ENCODE results near the gene CSGALNACT2. TPM values are rescaled to one million over a fixed set of nuclear protein-coding genes. Genes with fewer than 3 reads are reported as not detected.
A peak's percentile ranks its signal among the peaks of the same experiment; 100 is the strongest.
"Not testable (repeated sequence)": the region's sequence is repeated elsewhere in the genome, so short reads cannot be mapped to it uniquely, and the experiment has no call there.

Gene CSGALNACT2
- total and polyA plus RNA-seq, 2 donors, result 16.1 to 21.2 TPM

DNA sequence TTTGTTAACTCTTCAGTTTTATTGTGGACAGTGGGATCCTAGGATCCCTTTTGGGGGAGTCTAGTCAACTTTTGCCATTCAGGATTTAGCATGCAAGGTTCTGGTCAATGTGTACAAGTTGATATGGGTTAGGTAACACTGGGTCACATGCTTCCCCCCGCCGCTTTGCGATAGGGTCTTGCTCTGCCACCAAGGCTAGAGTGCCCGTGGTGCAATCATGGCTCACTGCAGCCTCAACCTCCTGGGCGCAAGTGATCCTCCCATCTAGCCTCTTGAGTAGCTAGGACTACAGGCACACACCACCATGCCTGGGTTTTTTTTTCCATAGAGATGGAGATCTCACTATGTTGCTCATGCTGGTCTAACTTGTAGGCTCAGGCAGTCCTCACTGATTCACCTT lies 3.2 kb upstream of the CSGALNACT2 start:
- Histone ChIP-seq H3K27ac (ENCODE audit: low read depth in 1 of 2, low read length in 1 of 2) (no peak overlapping the region), H3K4me3 (ENCODE audit: low read length in 2 of 2) (no peak overlapping the region), H3K4me1 (ENCODE audit: control insufficient read depth in 2 of 2, insufficient read depth in 2 of 2, low read length in 2 of 2) (peaks cover 8 to 12% of the 10 kb centered on the region in 2 donors), H3K36me3 (ENCODE audit: control insufficient read depth in 2 of 2, insufficient read depth in 2 of 2, low read length in 1 of 2) (no peaks in the 10 kb centered on the region), H3K27me3 (ENCODE audit: control insufficient read depth in 2 of 2, insufficient read depth in 1 of 2, low read length in 1 of 2) (no peaks in the 10 kb centered on the region), H3K9me3 (ENCODE audit: control insufficient read depth in 2 of 2, insufficient read depth in 1 of 2, low read length in 1 of 2) (no peaks in the 10 kb centered on the region)
- no peak for DNase-seq (ENCODE audit: low read depth in 6 of 9, low spot score in 9 of 9)
- WGBS, result 98% methylated on average over 5 of the region's 5 CpGs

DNA sequence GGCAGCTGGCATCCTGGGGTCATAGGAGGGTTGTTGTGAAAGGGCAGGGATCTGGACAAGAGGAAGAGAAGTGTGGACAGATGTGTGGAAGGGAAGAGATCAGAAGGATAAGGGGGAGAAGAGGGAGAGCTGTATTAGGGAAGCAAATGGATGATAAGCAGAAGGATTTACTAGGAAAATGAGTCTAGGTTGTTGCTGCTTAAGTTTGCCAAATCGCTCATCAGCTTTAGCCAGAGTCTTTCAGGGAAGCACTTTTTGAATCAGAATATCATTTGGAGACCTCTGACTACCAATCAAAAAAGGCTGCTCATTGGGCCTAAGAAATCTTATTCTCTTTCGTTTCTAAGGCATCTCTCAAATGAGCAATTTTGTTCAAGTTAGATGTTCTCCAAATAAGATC lies 2.6 kb upstream of the CSGALNACT2 start:
- no peaks in the 10 kb centered on the region for H3K9me3 ChIP-seq (ENCODE audit: control insufficient read depth in 2 of 2, insufficient read depth in 1 of 2, low read length in 1 of 2)
- WGBS, result 97% methylated on average over 2 of the region's 2 CpGs
- H3K4me1 ChIP-seq (ENCODE audit: control insufficient read depth in 2 of 2, insufficient read depth in 2 of 2, low read length in 2 of 2), result peaks cover 9 to 12% of the 10 kb centered on the region in 2 donors
- H3K27ac ChIP-seq (ENCODE audit: low read depth in 1 of 2, low read length in 1 of 2), result no peak overlapping the region
- H3K27me3 ChIP-seq (ENCODE audit: control insufficient read depth in 2 of 2, insufficient read depth in 1 of 2, low read length in 1 of 2), result no peaks in the 10 kb centered on the region
- no peaks in the 10 kb centered on the region for H3K36me3 ChIP-seq (ENCODE audit: control insufficient read depth in 2 of 2, insufficient read depth in 2 of 2, low read length in 1 of 2)
- no peak for DNase-seq (ENCODE audit: low read depth in 6 of 9, low spot score in 9 of 9)
- H3K4me3 ChIP-seq (ENCODE audit: low read length in 2 of 2), result no peak overlapping the region

DNA sequence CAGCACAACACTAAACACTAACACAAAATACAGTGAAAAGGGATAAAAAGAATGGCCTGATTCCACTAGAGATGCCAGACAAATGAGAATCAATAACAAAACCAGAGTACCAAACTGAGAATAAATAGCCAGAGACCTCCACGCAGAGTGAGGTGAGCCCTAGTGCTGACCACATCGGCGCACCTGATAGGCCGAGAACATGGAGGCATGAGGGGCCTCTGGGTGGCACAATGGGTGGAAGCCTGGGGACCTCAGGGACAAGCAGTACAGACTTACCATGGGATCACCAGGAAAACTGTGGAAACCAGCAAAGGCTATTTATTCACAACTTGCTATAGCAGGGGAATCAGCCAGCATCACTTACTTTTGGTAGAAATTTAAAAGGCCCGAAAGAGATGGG lies 1.8 kb upstream of the CSGALNACT2 start:
- Histone ChIP-seq H3K27me3 (ENCODE audit: control insufficient read depth in 2 of 2, insufficient read depth in 1 of 2, low read length in 1 of 2) (no peaks in the 10 kb centered on the region), H3K9me3 (ENCODE audit: control insufficient read depth in 2 of 2, insufficient read depth in 1 of 2, low read length in 1 of 2) (no peaks in the 10 kb centered on the region), H3K27ac (ENCODE audit: low read depth in 1 of 2, low read length in 1 of 2) (no peak overlapping the region), H3K36me3 (ENCODE audit: control insufficient read depth in 2 of 2, insufficient read depth in 2 of 2, low read length in 1 of 2) (no peaks in the 10 kb centered on the region), H3K4me3 (ENCODE audit: low read length in 2 of 2) (no peak overlapping the region), H3K4me1 (ENCODE audit: control insufficient read depth in 2 of 2, insufficient read depth in 2 of 2, low read length in 2 of 2) (peaks cover 16 to 19% of the 10 kb centered on the region in 2 donors)
- 99% methylated on average over 5 of the region's 5 CpGs for WGBS
- DNase-seq (ENCODE audit: low read depth in 6 of 9, low spot score in 9 of 9), result no peak

DNA sequence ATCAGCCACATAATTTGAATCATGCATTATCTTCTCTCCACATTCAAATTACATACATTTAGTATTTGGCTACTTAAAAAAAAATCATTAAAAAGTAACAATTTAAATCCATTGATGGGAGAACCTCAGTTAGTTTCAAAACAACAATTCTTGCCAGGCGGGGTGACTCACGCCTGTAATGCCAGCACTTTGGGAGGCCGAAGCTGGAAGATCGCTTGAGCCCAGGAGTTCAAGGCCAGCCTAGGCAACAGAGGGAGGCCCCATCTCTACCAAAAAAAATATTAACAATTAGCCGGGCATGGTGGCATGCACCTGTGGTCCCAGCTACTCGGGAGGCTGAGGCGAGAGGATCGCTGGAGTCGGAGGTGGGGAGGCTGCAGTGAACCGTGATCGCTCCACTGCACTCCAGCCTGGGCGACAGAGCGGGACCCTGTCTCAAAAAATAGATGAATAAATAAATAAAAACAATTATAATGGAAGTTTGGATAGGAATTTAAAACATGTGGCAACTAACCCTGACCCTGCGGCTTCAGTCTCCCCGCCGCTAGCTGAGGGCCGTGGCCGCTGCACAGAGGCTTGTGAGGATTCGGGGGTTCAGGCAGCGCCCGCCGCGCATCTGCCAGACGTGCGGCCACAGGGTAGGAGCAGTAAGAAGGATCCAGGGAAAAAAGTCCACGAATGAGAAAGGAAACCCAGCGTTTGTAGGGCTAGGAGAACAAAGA lies 1.1 kb upstream of the CSGALNACT2 start:
- Histone ChIP-seq H3K4me3 (ENCODE audit: low read length in 2 of 2) (peak overlapping the region; percentile 74 to 76), H3K27ac (ENCODE audit: low read depth in 1 of 2, low read length in 1 of 2) (peak overlapping the region; percentile 92 to 95), H3K4me1 (ENCODE audit: control insufficient read depth in 2 of 2, insufficient read depth in 2 of 2, low read length in 2 of 2) (peaks cover 20 to 24% of the 10 kb centered on the region in 2 donors), H3K9me3 (ENCODE audit: control insufficient read depth in 2 of 2, insufficient read depth in 1 of 2, low read length in 1 of 2) (no peaks in the 10 kb centered on the region), H3K27me3 (ENCODE audit: control insufficient read depth in 2 of 2, insufficient read depth in 1 of 2, low read length in 1 of 2) (no peaks in the 10 kb centered on the region), H3K36me3 (ENCODE audit: control insufficient read depth in 2 of 2, insufficient read depth in 2 of 2, low read length in 1 of 2) (no peaks in the 10 kb centered on the region)
- no peak for DNase-seq (ENCODE audit: low read depth in 6 of 9, low spot score in 9 of 9)
- WGBS, result 52% methylated on average over 27 of the region's 27 CpGs

DNA sequence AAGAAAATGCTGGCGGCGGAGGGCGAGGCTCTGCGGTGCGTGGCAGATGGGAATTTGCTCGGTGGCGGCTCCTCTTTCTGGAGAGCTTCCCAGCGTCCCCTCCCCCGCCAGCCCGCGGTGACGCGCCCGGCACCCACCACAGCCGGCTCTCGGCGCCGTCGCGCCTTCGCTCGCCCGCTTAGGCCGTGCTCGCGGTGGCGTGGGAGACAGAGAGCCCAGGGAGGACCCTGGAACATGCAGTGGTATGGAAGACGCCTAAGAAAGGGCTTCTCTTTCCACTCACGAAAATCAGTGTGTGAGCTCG lies 576 bp upstream of the CSGALNACT2 start:
- DNase-seq (ENCODE audit: low read depth in 6 of 9, low spot score in 9 of 9), result peak in 6 of 9 donors; percentile 14 to 79 (median 44)
- Histone ChIP-seq H3K27me3 (ENCODE audit: control insufficient read depth in 2 of 2, insufficient read depth in 1 of 2, low read length in 1 of 2) (no peaks in the 10 kb centered on the region), H3K4me1 (ENCODE audit: control insufficient read depth in 2 of 2, insufficient read depth in 2 of 2, low read length in 2 of 2) (peaks cover 23 to 24% of the 10 kb centered on the region in 2 donors), H3K4me3 (ENCODE audit: low read length in 2 of 2) (peak overlapping the region; percentile 74 to 76), H3K36me3 (ENCODE audit: control insufficient read depth in 2 of 2, insufficient read depth in 2 of 2, low read length in 1 of 2) (no peaks in the 10 kb centered on the region), H3K9me3 (ENCODE audit: control insufficient read depth in 2 of 2, insufficient read depth in 1 of 2, low read length in 1 of 2) (no peaks in the 10 kb centered on the region), H3K27ac (ENCODE audit: low read depth in 1 of 2, low read length in 1 of 2) (peak overlapping the region; percentile 92 to 95)
- 0% methylated on average over 30 of the region's 30 CpGs for WGBS

DNA sequence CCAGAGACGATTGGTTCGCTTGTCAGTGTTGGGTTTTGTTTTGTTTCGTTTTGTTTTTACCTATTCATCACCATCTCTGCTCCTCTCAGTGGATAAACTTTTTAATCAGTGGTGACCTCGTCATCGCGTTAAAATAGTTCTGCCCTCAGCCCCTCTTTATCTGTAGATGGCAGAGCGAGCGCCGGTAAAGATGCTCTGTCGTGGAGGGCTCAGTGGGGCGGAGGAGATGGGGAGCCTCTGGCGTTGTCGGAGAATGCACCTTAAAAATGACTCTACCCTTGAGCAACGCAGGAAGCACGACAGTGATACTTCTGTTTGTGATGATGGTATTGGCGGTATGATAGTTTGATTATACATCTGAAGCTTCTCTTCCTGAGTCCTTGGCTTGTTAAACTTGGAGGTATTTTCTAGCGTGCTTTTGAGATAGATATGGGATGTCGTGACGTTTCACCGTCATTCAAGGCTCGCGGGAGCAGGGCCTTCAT lies 554 bp downstream of the CSGALNACT2 start:
- Histone ChIP-seq H3K4me3 (ENCODE audit: low read length in 2 of 2) (peak overlapping the region; percentile 76 to 82), H3K27ac (ENCODE audit: low read depth in 1 of 2, low read length in 1 of 2) (peak overlapping the region; percentile 91 to 92), H3K27me3 (ENCODE audit: control insufficient read depth in 2 of 2, insufficient read depth in 1 of 2, low read length in 1 of 2) (no peaks in the 10 kb centered on the region), H3K36me3 (ENCODE audit: control insufficient read depth in 2 of 2, insufficient read depth in 2 of 2, low read length in 1 of 2) (no peaks in the 10 kb centered on the region), H3K4me1 (ENCODE audit: control insufficient read depth in 2 of 2, insufficient read depth in 2 of 2, low read length in 2 of 2) (peaks cover 23 to 24% of the 10 kb centered on the region in 2 donors), H3K9me3 (ENCODE audit: control insufficient read depth in 2 of 2, insufficient read depth in 1 of 2, low read length in 1 of 2) (no peaks in the 10 kb centered on the region)
- under 1% methylated on average over 22 of the region's 22 CpGs for WGBS
- peak in 8 of 9 donors; percentile 46 to 79 (median 52) for DNase-seq (ENCODE audit: low read depth in 6 of 9, low spot score in 9 of 9)

DNA sequence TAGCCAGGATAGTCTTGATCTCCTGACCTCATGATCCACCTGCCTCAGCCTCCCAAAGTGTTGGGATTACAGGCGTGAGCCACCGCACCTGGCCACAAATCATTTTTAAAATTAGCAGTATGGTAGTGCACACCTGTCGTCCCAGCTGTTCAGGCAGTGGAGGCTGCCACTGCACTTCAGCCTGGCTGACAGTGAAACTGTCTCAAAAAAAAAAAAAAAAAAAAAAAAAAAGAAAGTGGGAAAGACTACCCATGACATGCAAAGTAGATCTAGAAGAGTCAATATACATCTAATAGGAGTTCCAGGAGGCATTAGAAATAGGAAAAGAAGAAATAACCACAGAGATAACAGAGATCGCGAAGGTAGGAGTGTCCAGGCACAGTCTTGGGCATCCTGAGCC lies 3.2 kb downstream of the CSGALNACT2 start:
- Histone ChIP-seq H3K9me3 (ENCODE audit: control insufficient read depth in 2 of 2, insufficient read depth in 1 of 2, low read length in 1 of 2) (no peaks in the 10 kb centered on the region), H3K36me3 (ENCODE audit: control insufficient read depth in 2 of 2, insufficient read depth in 2 of 2, low read length in 1 of 2) (no peaks in the 10 kb centered on the region), H3K4me3 (ENCODE audit: low read length in 2 of 2) (no peak overlapping the region), H3K27ac (ENCODE audit: low read depth in 1 of 2, low read length in 1 of 2) (peak overlapping the region in 1 of 2 donors; percentile 7), H3K4me1 (ENCODE audit: control insufficient read depth in 2 of 2, insufficient read depth in 2 of 2, low read length in 2 of 2) (peaks cover 23 to 24% of the 10 kb centered on the region in 2 donors), H3K27me3 (ENCODE audit: control insufficient read depth in 2 of 2, insufficient read depth in 1 of 2, low read length in 1 of 2) (no peaks in the 10 kb centered on the region)
- WGBS, result 77% methylated on average over 5 of the region's 5 CpGs
- peak in 1 of 9 donors; percentile 39 for DNase-seq (ENCODE audit: low read depth in 6 of 9, low spot score in 9 of 9)

DNA sequence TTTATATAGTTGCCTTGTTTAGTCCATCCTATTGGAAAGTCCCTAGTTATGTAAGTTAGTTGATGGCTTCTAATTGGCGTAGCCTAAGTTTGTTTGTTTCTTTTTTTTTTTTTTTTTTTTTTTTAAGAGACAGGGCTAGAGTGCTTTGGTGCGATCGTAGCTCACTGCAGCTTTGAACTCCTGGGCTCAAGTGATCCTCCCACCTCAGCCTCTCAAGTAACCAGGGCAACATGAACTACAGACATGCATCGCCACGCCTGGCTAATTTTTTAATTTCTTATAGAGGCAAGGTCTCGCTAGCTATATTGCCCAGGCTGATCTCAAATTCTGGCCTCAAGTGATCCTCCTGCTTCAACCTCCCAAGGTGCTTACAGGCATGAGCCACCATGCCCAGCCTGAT lies 7.1 kb downstream of the CSGALNACT2 start:
- H3K27me3 ChIP-seq (ENCODE audit: control insufficient read depth in 2 of 2, insufficient read depth in 1 of 2, low read length in 1 of 2), result no peaks in the 10 kb centered on the region
- whole genome bisulfite sequencing, result 89% methylated on average over 6 of the region's 6 CpGs
- H3K9me3 ChIP-seq (ENCODE audit: control insufficient read depth in 2 of 2, insufficient read depth in 1 of 2, low read length in 1 of 2), result peaks cover 0 to 4% of the 10 kb centered on the region in 2 donors
- no peak overlapping the region for H3K4me3 ChIP-seq (ENCODE audit: low read length in 2 of 2)
- H3K4me1 ChIP-seq (ENCODE audit: control insufficient read depth in 2 of 2, insufficient read depth in 2 of 2, low read length in 2 of 2), result peaks cover 13% of the 10 kb centered on the region in 2 donors
- no peak for DNase-seq (ENCODE audit: low read depth in 6 of 9, low spot score in 9 of 9)
- H3K36me3 ChIP-seq (ENCODE audit: control insufficient read depth in 2 of 2, insufficient read depth in 2 of 2, low read length in 1 of 2), result no peaks in the 10 kb centered on the region
- no peak overlapping the region for H3K27ac ChIP-seq (ENCODE audit: low read depth in 1 of 2, low read length in 1 of 2)

DNA sequence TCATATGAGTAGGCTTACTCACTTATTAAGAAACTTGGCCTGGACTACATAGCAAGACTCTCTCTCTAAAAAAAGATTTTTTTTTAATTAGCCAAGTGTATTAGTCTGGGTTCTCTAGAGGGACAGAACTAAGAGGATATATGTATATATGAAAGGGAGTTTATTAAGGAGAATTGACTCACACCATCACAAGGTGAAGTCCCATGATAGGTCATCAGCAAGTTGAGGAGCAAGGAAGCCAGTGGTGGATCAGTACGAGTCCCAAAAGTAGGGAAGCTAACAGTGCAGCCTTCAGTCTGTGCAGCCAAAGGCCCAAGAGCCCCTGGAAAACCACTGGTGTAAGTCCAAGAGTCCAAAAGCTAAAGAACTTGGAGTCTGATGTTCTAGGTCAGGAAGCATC lies 7.7 kb downstream of the CSGALNACT2 start:
- DNase-seq (ENCODE audit: low read depth in 6 of 9, low spot score in 9 of 9); H3K27me3 ChIP-seq (ENCODE audit: control insufficient read depth in 2 of 2, insufficient read depth in 1 of 2, low read length in 1 of 2): not testable (repeated sequence)
- peaks cover 9 to 12% of the 10 kb centered on the region in 2 donors for H3K4me1 ChIP-seq (ENCODE audit: control insufficient read depth in 2 of 2, insufficient read depth in 2 of 2, low read length in 2 of 2)

More for the DNA sequence above, 7.7 kb downstream of the CSGALNACT2 start:
- H3K36me3 ChIP-seq (ENCODE audit: control insufficient read depth in 2 of 2, insufficient read depth in 2 of 2, low read length in 1 of 2); H3K9me3 ChIP-seq (ENCODE audit: control insufficient read depth in 2 of 2, insufficient read depth in 1 of 2, low read length in 1 of 2); H3K27ac ChIP-seq (ENCODE audit: low read depth in 1 of 2, low read length in 1 of 2); H3K4me3 ChIP-seq (ENCODE audit: low read length in 2 of 2): not testable (repeated sequence)
- WGBS, result 96% methylated on average over 1 of the region's 1 CpG
